ENCODE data around the gene SLC6A2.
"Not testable (repeated sequence)": the region's sequence is repeated elsewhere in the genome, so short reads cannot be mapped to it uniquely, and the experiment has no call there.

Gene SLC6A2

DNA sequence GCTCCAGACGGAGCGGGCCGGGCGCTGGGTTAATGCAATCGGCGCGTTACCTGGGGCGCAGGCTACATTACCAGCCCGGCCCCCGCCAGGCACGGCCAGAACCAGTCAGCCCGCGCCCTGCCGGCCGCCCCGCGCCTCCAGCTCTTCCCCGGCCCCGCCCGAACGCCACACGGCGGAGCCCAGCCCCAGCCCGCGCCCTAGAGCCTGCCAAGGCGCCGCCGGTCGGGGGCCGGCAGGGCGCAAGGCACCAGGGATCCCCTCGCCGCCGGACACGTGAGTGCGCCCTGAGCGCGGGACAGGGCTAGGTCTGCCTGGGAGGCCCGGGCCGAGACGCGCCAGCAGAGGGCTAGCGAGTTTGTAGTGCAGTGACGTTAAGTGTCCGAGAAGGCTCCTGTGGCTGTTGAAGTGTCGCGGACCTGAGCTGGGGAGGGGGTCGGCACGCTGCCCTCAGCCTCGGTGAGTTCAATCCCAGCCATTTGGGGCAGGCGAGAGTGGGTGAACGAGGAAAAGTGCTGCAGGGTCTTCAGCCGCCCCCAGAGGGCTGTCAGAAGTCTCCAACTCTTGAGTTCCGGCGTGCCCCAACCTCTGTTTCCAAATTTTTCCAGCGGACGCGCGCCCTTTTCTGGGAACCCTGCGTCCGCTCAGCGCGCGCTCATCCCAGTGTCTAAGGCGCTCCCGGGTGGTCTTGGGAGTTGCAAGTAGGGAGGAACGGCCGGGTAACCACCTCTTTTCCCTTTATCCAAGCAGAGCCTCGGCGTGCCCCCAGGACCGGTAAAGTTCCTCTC, at the start of gene SLC6A2:
TSS of gene SLC6A2 (plus strand) at position 92 of the 785 bp plus-strand sequence. CDS start 707 bp downstream, outside the sequence.
- DNase-seq (ENCODE audit: low read depth in 2 of 2): no peak

- no peak for DNase-seq (ENCODE audit: low read depth in 2 of 2)
These were observed 42.0 kb upstream of the SLC6A2 start for GRCh38 chr16:55613613-55614335.

DNA sequence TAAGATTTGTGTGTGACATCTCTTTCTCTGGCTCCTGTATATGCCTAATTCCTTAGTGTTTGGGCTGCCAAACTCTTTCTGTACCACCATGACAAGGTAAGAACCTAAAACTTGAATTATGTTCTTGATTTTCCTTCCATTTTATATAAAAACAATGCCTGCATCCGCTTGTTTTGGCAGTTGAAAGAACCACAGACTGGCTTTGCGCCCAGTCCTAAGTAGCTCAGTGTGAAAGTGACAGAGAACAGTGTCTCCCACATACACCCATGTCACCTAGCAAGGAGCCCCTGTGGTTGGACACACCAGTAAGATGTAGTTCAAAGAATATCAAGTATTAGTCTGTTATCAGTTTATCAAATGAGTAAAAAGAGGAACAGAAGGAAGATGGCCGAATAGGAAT, 40.7 kb upstream of the SLC6A2 start:
- no peak for DNase-seq (ENCODE audit: low read depth in 2 of 2)

DNA sequence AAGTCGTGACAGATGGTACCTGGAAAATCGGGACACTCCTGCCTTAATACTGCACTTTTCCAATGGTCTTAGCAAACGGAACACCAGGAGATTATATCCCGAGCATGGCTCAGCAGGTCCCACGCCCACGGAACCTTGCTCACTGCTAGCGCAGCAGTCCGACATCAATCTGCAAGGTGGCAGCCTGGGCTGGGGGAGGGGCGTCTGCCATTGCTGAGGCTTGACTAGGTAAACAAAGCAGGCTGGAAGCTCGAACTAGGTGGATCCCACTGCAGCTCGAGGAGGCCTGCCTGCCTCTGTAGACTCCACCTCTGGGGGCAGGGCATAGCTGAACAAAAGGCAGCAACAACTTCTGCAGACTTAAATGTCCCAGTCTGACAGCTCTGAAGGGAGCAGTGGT, 40.1 kb upstream of the SLC6A2 start:
- not testable (repeated sequence) for DNase-seq (ENCODE audit: low read depth in 2 of 2)

DNA sequence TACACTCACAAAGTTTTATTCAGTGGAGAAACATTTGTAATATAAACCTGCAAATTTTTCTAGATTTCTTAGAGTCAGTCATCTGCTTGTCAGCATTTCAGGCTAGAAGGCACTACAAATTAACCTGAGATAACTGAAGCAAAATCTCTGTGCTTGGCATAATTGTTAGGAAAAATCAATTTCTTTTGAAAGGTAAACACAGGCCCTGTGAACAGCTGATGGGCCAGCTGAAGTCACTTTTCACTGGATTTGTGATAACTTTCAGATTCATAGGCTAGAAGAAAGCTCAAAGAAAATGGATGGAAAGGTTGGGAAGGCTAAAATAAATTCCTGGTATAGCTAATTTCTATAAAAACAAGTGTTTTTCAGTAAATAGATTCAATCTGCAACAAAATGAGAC, 34.0 kb upstream of the SLC6A2 start:
- no peak for DNase-seq (ENCODE audit: low read depth in 2 of 2)

DNA sequence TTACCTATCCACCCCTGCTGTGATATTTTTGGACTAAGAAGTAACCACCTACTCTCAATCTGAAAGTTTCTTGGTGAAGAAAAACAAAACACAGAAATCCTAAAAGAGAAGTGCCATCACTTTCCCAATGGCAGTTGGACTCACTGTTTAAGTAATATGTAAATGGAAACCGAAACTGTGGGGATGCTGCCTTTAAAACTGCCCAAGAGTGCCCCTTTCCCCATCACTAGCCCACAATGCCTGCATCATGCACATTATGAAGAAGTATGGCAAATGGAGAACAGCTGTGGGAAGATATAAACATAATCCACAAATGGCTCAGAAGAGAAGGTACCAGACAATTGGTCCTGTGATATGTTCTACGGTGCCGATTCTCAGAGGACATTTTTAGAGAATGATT, 33.5 kb upstream of the SLC6A2 start:
- no peak for DNase-seq (ENCODE audit: low read depth in 2 of 2)

- no peak for DNase-seq (ENCODE audit: low read depth in 2 of 2)
These were observed 32.7 kb upstream of the SLC6A2 start for GRCh38 chr16:55622930-55623561.

GRCh38 chr16:55623640-55624039, 32.1 kb upstream of the SLC6A2 start:
- no peak for DNase-seq (ENCODE audit: low read depth in 2 of 2)

GRCh38 chr16:55624696-55625095, 31.1 kb upstream of the SLC6A2 start:
- DNase-seq (ENCODE audit: low read depth in 2 of 2): no peak

- DNase-seq (ENCODE audit: low read depth in 2 of 2): no peak
These were observed 29.9 kb upstream of the SLC6A2 start for GRCh38 chr16:55625843-55626242.

DNA sequence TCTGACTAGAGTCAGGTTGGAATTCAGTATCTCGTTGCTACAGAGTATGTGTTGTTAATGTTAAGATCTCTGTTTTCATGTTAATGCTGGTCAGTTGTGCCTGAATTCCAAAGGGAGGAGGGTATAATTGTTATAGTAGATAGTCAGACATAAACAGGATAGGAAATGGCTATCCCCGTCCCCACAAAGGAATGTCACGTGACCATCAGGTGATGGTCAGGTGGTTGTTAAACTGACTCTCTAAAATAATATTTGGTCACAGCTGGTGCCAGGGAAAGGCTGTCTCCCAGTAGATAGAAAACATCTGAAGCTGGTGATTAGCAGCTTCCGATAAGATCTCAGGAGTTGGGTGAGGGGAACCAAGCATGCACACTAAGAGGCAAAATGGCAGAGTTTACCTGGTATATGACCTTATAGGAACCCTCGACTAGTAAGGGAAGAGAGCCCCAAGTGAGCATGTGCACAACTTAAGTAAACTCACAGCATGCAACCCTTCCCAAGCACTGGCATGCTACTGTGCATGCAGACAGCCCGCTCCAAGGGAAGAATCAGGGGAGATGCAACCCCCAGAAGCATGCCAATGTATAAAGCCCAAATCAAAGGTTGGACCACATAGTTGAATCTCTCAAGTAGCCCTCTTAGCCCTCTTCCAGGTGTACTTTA, 27.4 kb upstream of the SLC6A2 start:
- no peak for DNase-seq (ENCODE audit: low read depth in 2 of 2)

DNA sequence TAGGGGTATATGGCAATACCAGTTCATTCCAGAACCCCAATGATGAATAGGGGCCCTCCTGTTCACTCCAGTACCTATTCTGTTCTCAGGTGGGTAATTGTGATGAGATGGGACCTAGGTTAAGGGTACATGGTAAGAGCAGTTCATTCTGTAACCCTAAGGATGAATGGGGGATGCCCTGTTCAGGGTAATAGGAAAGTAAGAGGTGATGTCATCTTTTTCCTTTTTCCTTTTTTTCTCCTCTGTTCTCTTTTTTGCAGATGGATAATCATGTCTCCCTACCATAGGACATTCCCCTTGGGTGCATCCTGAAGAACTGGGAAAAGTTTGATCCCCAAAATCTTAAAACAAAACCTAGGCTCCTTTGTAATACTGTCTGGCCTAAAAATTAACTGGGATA, 25.0 kb upstream of the SLC6A2 start:
- DNase-seq (ENCODE audit: low read depth in 2 of 2): no peak

DNA sequence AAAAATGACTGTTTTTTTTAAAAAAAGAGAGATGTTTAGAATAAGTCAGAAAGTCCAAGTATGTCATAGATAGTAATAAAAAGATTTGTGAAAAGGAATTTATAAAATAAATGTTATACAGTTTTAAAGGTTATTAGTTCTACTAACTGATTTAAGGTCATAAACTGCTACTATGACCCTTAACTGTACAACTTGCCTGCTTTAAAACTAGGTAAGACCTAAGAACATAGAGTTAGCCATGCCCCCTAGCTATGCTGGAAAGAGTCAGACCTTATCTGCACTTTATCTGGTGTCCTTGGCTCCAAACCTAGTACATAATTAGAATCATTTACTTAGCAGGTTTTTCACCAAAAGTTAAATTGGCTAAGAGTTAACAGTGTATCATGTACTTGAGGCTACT, 23.5 kb upstream of the SLC6A2 start:
- DNase-seq (ENCODE audit: low read depth in 2 of 2): no peak

GRCh38 chr16:55634193-55634592, 21.6 kb upstream of the SLC6A2 start:
- no peak for DNase-seq (ENCODE audit: low read depth in 2 of 2)

GRCh38 chr16:55638256-55638655, 17.5 kb upstream of the SLC6A2 start:
- DNase-seq (ENCODE audit: low read depth in 2 of 2): no peak

- DNase-seq (ENCODE audit: low read depth in 2 of 2): no peak
These were observed 15.0 kb upstream of the SLC6A2 start for GRCh38 chr16:55640701-55641327.

- no peak for DNase-seq (ENCODE audit: low read depth in 2 of 2)
These were observed 14.2 kb upstream of the SLC6A2 start for GRCh38 chr16:55641430-55642056.

DNA sequence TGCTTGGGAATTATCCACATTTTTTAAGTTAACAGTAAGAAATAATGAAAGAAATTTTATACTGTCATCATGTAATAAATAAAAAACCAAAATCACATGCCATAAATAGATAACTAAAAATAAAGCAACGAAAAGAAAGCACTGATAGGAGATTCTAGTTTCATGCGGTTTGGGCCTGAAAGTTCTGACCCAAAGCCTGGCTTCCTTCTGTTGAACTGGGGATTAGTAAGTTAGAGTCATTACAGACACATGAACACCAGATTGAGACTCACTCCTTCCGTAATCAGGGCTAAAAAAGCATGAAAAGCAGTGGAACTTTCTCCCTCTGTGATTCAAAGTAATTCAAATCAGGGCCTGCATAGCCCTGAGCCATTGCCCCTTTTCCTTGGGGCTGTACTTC, 13.2 kb upstream of the SLC6A2 start:
- no peak for DNase-seq (ENCODE audit: low read depth in 2 of 2)

GRCh38 chr16:55643161-55643970, 12.4 kb upstream of the SLC6A2 start:
- DNase-seq (ENCODE audit: low read depth in 2 of 2): no peak

DNA sequence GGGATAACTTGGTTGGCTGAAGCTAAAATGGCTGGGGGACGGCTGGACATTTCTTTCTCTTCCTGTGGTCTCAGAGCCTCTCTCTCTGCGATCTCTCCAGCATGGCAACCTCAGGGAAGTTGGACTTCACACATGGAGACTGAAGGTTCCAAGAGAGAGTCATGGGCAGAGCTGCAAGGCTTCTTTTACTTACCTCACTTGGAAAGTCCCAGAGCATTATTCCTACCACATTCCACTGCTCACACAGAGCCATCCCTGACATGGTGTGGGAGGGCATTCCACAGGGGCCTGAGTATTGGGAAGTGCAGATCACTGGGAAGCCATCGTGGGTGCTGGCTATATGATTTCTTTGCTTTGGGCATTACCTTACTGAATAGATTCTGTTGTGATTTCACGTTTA, 9.8 kb upstream of the SLC6A2 start:
- DNase-seq (ENCODE audit: low read depth in 2 of 2): no peak

All from stimulated activated CD4-positive, alpha-beta T cell treated with anti-CD3 and anti-CD28 coated beads, Interleukin-15, amount 100 ng/mL, for 48 hours (primary cell).